Right lobe of liver (tissue), 6 donors: ENCODE measurements around the gene ENO2. TPM values are rescaled to one million over a fixed set of nuclear protein-coding genes. Genes with fewer than 3 reads are reported as not detected.
"Not testable (repeated sequence)": the region's sequence is repeated elsewhere in the genome, so short reads cannot be mapped to it uniquely, and the experiment has no call there.

Experiments
- ATAC-seq, 4 donors: fragments of 200-7000 bp; cut with Tn5 transposase; one replicate each; pipeline ENCODE4 v1.9.1; 2020; ENCODE audit warnings: mild to moderate bottlenecking in 4 of 4, moderate library complexity in 4 of 4
- DNase-seq, 3 donors: peaks; one replicate each; pipeline ENCODE4 v3.0.0-alpha.2; 2020
- H3K27ac ChIP-seq, 3 donors: fragments of 200-600 bp; one replicate each; pipeline ENCODE4 v1.8.0; 2022
- H3K27me3 ChIP-seq, 2 donors: fragments of 200-600 bp; one replicate each; pipeline ENCODE4 v1.8.0; 2022
- H3K36me3 ChIP-seq, 4 donors: fragments of 200-600 bp; sonication (generic) in 1 of 4; one replicate each; pipeline versions ENCODE4 v1.5.1 to v1.8.0; 2017 to 2022; ENCODE audit warnings: control low read depth in 1 of 4
- H3K4me1 ChIP-seq, 4 donors: fragments of 200-600 bp; sonication (generic) in 1 of 4; one replicate each; pipeline versions ENCODE4 v1.5.1 to v1.8.0; 2017 to 2022; ENCODE audit warnings: control low read depth in 1 of 4
- H3K4me3 ChIP-seq, 3 donors: fragments of 200-600 bp; one replicate each; pipeline ENCODE4 v1.8.0; 2022
- H3K9me3 ChIP-seq, 4 donors: fragments of 200-600 bp; sonication (generic) in 1 of 4; one replicate each; pipeline versions ENCODE4 v1.5.1 to v1.8.0; 2017 to 2022; ENCODE audit warnings: control low read depth in 1 of 4
- CTCF ChIP-seq, 4 donors: fragments of 200-600 bp in 3 of 4; fragments of 450-650 bp in 1 of 4; IDR thresholded peaks; one replicate each; pipeline versions ENCODE4 v1.5.1 to v1.8.0; 2016 to 2022; ENCODE audit warnings: antibody characterized with exemption in 4 of 4, mild to moderate bottlenecking in 2 of 4
- POLR2A ChIP-seq: fragments of 450-650 bp; IDR thresholded peaks from one replicate; pipeline ENCODE4 v1.6.1; 2017; ENCODE audit warnings: antibody characterized with exemption, mild to moderate bottlenecking
- WGBS: methylation state at CpG from one replicate; pipeline ENCODE4 v1.1.6; 2018; ENCODE audit warnings: low coverage, low lambda C conversion rate; ENCODE audit not compliant: insufficient coverage; ENCODE audit errors: missing lambda C conversion rate; 5-methylcytosine and 5-hydroxymethylcytosine counted together
- intact Hi-C, 2 donors: fragments of 100-400 bp; cut with DNase I; formaldehyde crosslinking; loops; one replicate each; pipeline versions ENCODE4 v1.11.2 to v1.14.1; 2022
- total RNA-seq, 6 experiments: library from RNA; depleted of rRNA in 2 of 6; stranded (reverse); fragments of >200 nt in 2 of 6; fragmentation: NEBNext Ultra II Directional in 3 of 6; extraction: Animal tissue kit (Norgen Biotek cat#: 25700) in 3 of 6; gene quantifications; one replicate each; pipeline versions ENCODE4 v1.1.0 to v1.2.4, GENCODE V29; 2016 to 2023
- donor health status: DM: no; HTN: yes; CAD: no.
- donor health status: DM: no; HTN: no; CAD: no.
- donor health status: DM: no; HTN: no; CAD: no.
- donor health status: DM: no; HTN: yes; CAD: no.
- donor health status: DM: no; HTN: yes; CAD: no.

Gene ENO2
- total RNA-seq, 6 experiments from 2014 or later: 1.1 to 9.3 (median 2.0) TPM

GRCh38 chr12:6883252-6883651 lies 31.1 kb upstream of the ENO2 start:
- TF ChIP-seq CTCF (IDR thresholded peaks at IDR 0.05) (no peak), POLR2A (no peak)
- Histone ChIP-seq H3K4me1 (peaks cover 0 to 21% (median 2%) of the 10 kb centered on the region in 4 donors), H3K27me3 (no peaks in the 10 kb centered on the region), H3K27ac (no peak overlapping the region), H3K9me3 (no peaks in the 10 kb centered on the region), H3K36me3 (peaks cover 0 to 8% (median 0%) of the 10 kb centered on the region in 4 donors), H3K4me3 (no peak overlapping the region)
- WGBS: 64% methylated on average over 2 of the region's 5 CpGs
- DNase-seq (no peak), ATAC-seq (no peak)
- intact Hi-C loops: no loop called here

GRCh38 chr12:6883683-6884082 lies 30.7 kb upstream of the ENO2 start:
- no peak overlapping the region for H3K27ac ChIP-seq
- ATAC-seq: no peak
- peaks cover 0 to 8% (median 0%) of the 10 kb centered on the region in 4 donors for H3K36me3 ChIP-seq
- no peak overlapping the region for H3K4me3 ChIP-seq
- 83% methylated on average over 1 of the region's 11 CpGs for WGBS
- no peak for DNase-seq
- no peaks in the 10 kb centered on the region for H3K27me3 ChIP-seq
- no peaks in the 10 kb centered on the region for H3K9me3 ChIP-seq
- H3K4me1 ChIP-seq: peaks cover 0 to 25% (median 2%) of the 10 kb centered on the region in 4 donors
- intact Hi-C loops: no loop called here
- no peak for TF ChIP-seq POLR2A
- no peak for TF ChIP-seq CTCF (IDR thresholded peaks at IDR 0.05)

GRCh38 chr12:6884539-6884938 lies 29.8 kb upstream of the ENO2 start:
- Histone ChIP-seq H3K27ac (no peak overlapping the region), H3K27me3 (no peaks in the 10 kb centered on the region), H3K4me1 (peaks cover 0 to 28% (median 2%) of the 10 kb centered on the region in 4 donors), H3K4me3 (no peak overlapping the region), H3K9me3 (no peaks in the 10 kb centered on the region), H3K36me3 (peaks cover 0 to 8% (median 0%) of the 10 kb centered on the region in 4 donors)
- ATAC-seq: no peak
- TF ChIP-seq POLR2A: no peak
- TF ChIP-seq CTCF (IDR thresholded peaks at IDR 0.05): no peak
- DNase-seq: no peak
- 83% methylated on average over 22 of the region's 22 CpGs for WGBS
- intact Hi-C loops: no loop called here

- intact Hi-C loops, H3K4me3 ChIP-seq, H3K27ac ChIP-seq, ATAC-seq, H3K36me3 ChIP-seq, H3K9me3 ChIP-seq, H3K27me3 ChIP-seq, DNase-seq: not testable (repeated sequence)
- WGBS: 71% methylated on average over 8 of the region's 15 CpGs
- peaks cover 0 to 22% (median 2%) of the 10 kb centered on the region in 4 donors for H3K4me1 ChIP-seq
These were observed 28.0 kb upstream of the ENO2 start for GRCh38 chr12:6886206-6886999.

GRCh38 chr12:6887460-6887859 lies 26.9 kb upstream of the ENO2 start:
- Histone ChIP-seq H3K9me3 (no peaks in the 10 kb centered on the region), H3K27ac (no peak overlapping the region), H3K4me1 (peaks cover 0 to 27% (median 2%) of the 10 kb centered on the region in 4 donors), H3K36me3 (peaks cover 0 to 8% (median 0%) of the 10 kb centered on the region in 4 donors), H3K4me3 (no peak overlapping the region), H3K27me3 (no peaks in the 10 kb centered on the region)
- DNase-seq: no peak
- ATAC-seq: no peak
- TF ChIP-seq POLR2A: no peak
- intact Hi-C loops: no loop called here
- WGBS: 41% methylated on average over 8 of the region's 8 CpGs
